HAP-1 (cell line): ENCODE measurements around the gene TYROBP.
"Not testable (repeated sequence)": the region's sequence is repeated elsewhere in the genome, so short reads cannot be mapped to it uniquely, and the experiment has no call there.

Experiments used
- DNase-seq, 2 experiments: peaks; one replicate each; pipeline ENCODE4 v3.0.0-alpha.2; 2016 to 2020; ENCODE audit warnings: low spot score in 2 of 2
- H3K27me3 ChIP-seq: fragments of 250-450 bp; sonication (Bioruptor Pico); 2 replicates; pipeline ENCODE4 v1.5.1; 2020; ENCODE audit warnings: low read depth, mild to moderate bottlenecking, moderate library complexity
- H3K36me3 ChIP-seq: fragments of 250-450 bp; sonication (Bioruptor Pico); replicated peaks from 2 replicates; pipeline ENCODE4 v1.5.1; 2020; ENCODE audit warnings: mild to moderate bottlenecking
- H3K4me1 ChIP-seq: fragments of 250-450 bp; sonication (Bioruptor Pico); 2 replicates; pipeline ENCODE4 v1.5.1; 2020; ENCODE audit warnings: mild to moderate bottlenecking
- H3K4me3 ChIP-seq: fragments of 250-450 bp; sonication (Bioruptor Pico); 2 replicates; pipeline ENCODE4 v1.5.1; 2020; ENCODE audit warnings: mild to moderate bottlenecking, moderate library complexity
- H3K9me3 ChIP-seq: fragments of 250-450 bp; sonication (Bioruptor Pico); 2 replicates; pipeline ENCODE4 v1.5.1; 2020; ENCODE audit warnings: mild to moderate bottlenecking, moderate library complexity
- in situ Hi-C: fragments of 300-500 bp; cut with MboI; formaldehyde crosslinking; loops from 3 replicates; pipeline ENCODE4 v1.14.3; 2020; ENCODE audit warnings: low sequenced_read_pairs, inconsistent platforms, mixed read lengths

Gene TYROBP

GRCh38 chr19:35908010-35908441 lies at the start of gene TYROBP:
Gene TYROBP, minus strand, starts transcription at chr19:35908295. Its CDS starts 67 bp downstream, at chr19:35908228.
- Histone ChIP-seq H3K4me3 (no peak within 1 kb of the TSS), H3K4me1 (peaks cover 4% of the 10 kb centered on the region; the same call in 1 of the 2 replicates), H3K36me3 (no peaks in the 10 kb centered on the region), H3K27me3 (no peaks in the 10 kb centered on the region), H3K9me3 (no peaks in the 10 kb centered on the region)
- in situ Hi-C loops, result no loop called here
- DNase-seq, result no peak

GRCh38 chr19:35957411-35957810 lies 49.3 kb upstream of the TYROBP start:
- peaks cover 15% of the 10 kb centered on the region for H3K4me1 ChIP-seq
- in situ Hi-C loops, H3K27me3 ChIP-seq, DNase-seq, H3K4me3 ChIP-seq, H3K9me3 ChIP-seq, H3K36me3 ChIP-seq: not testable (repeated sequence)

- no peaks in the 10 kb centered on the region for H3K9me3 ChIP-seq
- in situ Hi-C loops, result no loop called here
Measured at GRCh38 chr19:35955881-35956634, 48.0 kb upstream of the TYROBP start.

GRCh38 chr19:35949131-35949530 lies 41.0 kb upstream of the TYROBP start:
- no peak for DNase-seq
- Histone ChIP-seq H3K4me3 (no peak overlapping the region), H3K27me3 (no peaks in the 10 kb centered on the region), H3K4me1 (peaks cover 3% of the 10 kb centered on the region; the same call in 1 of the 2 replicates), H3K9me3 (no peaks in the 10 kb centered on the region), H3K36me3 (no peaks in the 10 kb centered on the region)
- in situ Hi-C loops, result no loop called here

More at GRCh38 chr19:35955881-35956634, 48.0 kb upstream of the TYROBP start:
- no peaks in the 10 kb centered on the region for H3K36me3 ChIP-seq
- peaks cover 15% of the 10 kb centered on the region for H3K4me1 ChIP-seq
- H3K27me3 ChIP-seq, result no peaks in the 10 kb centered on the region
- no peak overlapping the region for H3K4me3 ChIP-seq
- peak; percentile 62 to 95 for DNase-seq

- H3K36me3 ChIP-seq, result no peaks in the 10 kb centered on the region
- peaks cover 3% of the 10 kb centered on the region; the same call in 1 of the 2 replicates for H3K4me1 ChIP-seq
- H3K4me3 ChIP-seq, result no peak overlapping the region
- H3K27me3 ChIP-seq, result no peaks in the 10 kb centered on the region
- in situ Hi-C loops, result no loop called here
- no peaks in the 10 kb centered on the region for H3K9me3 ChIP-seq
- no peak for DNase-seq
Measured at GRCh38 chr19:35946203-35946602, 38.1 kb upstream of the TYROBP start.

- Histone ChIP-seq H3K4me1 (peaks cover 3% of the 10 kb centered on the region; the same call in 1 of the 2 replicates), H3K27me3 (no peaks in the 10 kb centered on the region), H3K36me3 (no peaks in the 10 kb centered on the region), H3K9me3 (no peaks in the 10 kb centered on the region), H3K4me3 (no peak overlapping the region)
- DNase-seq, result no peak
- in situ Hi-C loops, result no loop called here
Measured at GRCh38 chr19:35945121-35945790, 37.2 kb upstream of the TYROBP start.

GRCh38 chr19:35944556-35944955 lies 36.5 kb upstream of the TYROBP start:
- H3K9me3 ChIP-seq, result no peaks in the 10 kb centered on the region

GRCh38 chr19:35943321-35944301 lies 35.5 kb upstream of the TYROBP start:
- Histone ChIP-seq H3K27me3 (no peaks in the 10 kb centered on the region), H3K4me1 (peaks cover 3% of the 10 kb centered on the region; the same call in 1 of the 2 replicates), H3K4me3 (no peak overlapping the region), H3K36me3 (no peaks in the 10 kb centered on the region), H3K9me3 (no peaks in the 10 kb centered on the region)
- DNase-seq, result no peak
- in situ Hi-C loops, result no loop called here

More at GRCh38 chr19:35944556-35944955, 36.5 kb upstream of the TYROBP start:
- in situ Hi-C loops, result no loop called here
- no peaks in the 10 kb centered on the region for H3K36me3 ChIP-seq
- H3K4me1 ChIP-seq, result peaks cover 3% of the 10 kb centered on the region; the same call in 1 of the 2 replicates
- DNase-seq, result no peak
- H3K4me3 ChIP-seq, result no peak overlapping the region
- H3K27me3 ChIP-seq, result no peaks in the 10 kb centered on the region

- Histone ChIP-seq H3K4me3 (no peak overlapping the region), H3K9me3 (no peaks in the 10 kb centered on the region), H3K27me3 (no peaks in the 10 kb centered on the region), H3K4me1 (peaks cover 8% of the 10 kb centered on the region), H3K36me3 (no peaks in the 10 kb centered on the region)
- DNase-seq, result no peak
- in situ Hi-C loops, result no loop called here
Measured at GRCh38 chr19:35942235-35942634, 34.1 kb upstream of the TYROBP start.

GRCh38 chr19:35940839-35941238 lies 32.7 kb upstream of the TYROBP start:
- H3K9me3 ChIP-seq, result no peaks in the 10 kb centered on the region
- H3K4me1 ChIP-seq, result peaks cover 12% of the 10 kb centered on the region
- no peaks in the 10 kb centered on the region for H3K36me3 ChIP-seq
- H3K27me3 ChIP-seq, result no peaks in the 10 kb centered on the region
- in situ Hi-C loops, result no loop called here
- H3K4me3 ChIP-seq, result no peak overlapping the region
- DNase-seq, result no peak

- Histone ChIP-seq H3K4me3 (no peak overlapping the region), H3K36me3 (no peaks in the 10 kb centered on the region), H3K9me3 (no peaks in the 10 kb centered on the region), H3K27me3 (no peaks in the 10 kb centered on the region), H3K4me1 (peaks cover 17% of the 10 kb centered on the region)
- no peak for DNase-seq
- in situ Hi-C loops, result no loop called here
Measured at GRCh38 chr19:35940078-35940775, 32.1 kb upstream of the TYROBP start.

- in situ Hi-C loops, result no loop called here
- Histone ChIP-seq H3K4me3 (no peak overlapping the region), H3K9me3 (no peaks in the 10 kb centered on the region)
Measured at GRCh38 chr19:35939307-35940077, 31.4 kb upstream of the TYROBP start.

More at GRCh38 chr19:35939307-35940077, 31.4 kb upstream of the TYROBP start:
- no peaks in the 10 kb centered on the region for H3K27me3 ChIP-seq
- peaks cover 17% of the 10 kb centered on the region for H3K4me1 ChIP-seq
- no peaks in the 10 kb centered on the region for H3K36me3 ChIP-seq
- DNase-seq, result no peak
